ENCODE results near the gene JUP.

- no peak for TF ChIP-seq CTCF (IDR thresholded peaks at IDR 0.05; ENCODE audit: low read depth, low read length, missing input control)
- no peak for TF ChIP-seq REST (IDR thresholded peaks at IDR 0.05)
- TF ChIP-seq HNF4G (IDR thresholded peaks at IDR 0.05) = no peak
- no peak for TF ChIP-seq MAX (IDR thresholded peaks at IDR 0.05)
- no peak for TF ChIP-seq TAF1 (conservative IDR thresholded peaks at IDR 0.05)
Observed at GRCh38 chr17:41710472-41711090, 75.9 kb downstream of the JUP start.
